Loucy (cell line): Measurements from ENCODE around the gene NPC1.
A peak's percentile ranks its signal among the peaks of the same experiment; 100 is the strongest.

Source experiments
- H2AFZ ChIP-seq: fragments of 200-600 bp; sonication (generic); 2 replicates; pipeline ENCODE4 v1.6.0; 2016; ENCODE audit warnings: antibody characterized with exemption, mild to moderate bottlenecking, low read length, moderate library complexity
- H3F3A ChIP-seq: fragments of 200-600 bp; 2 replicates; pipeline ENCODE4 v1.6.0; 2016; ENCODE audit warnings: antibody characterized with exemption, low read depth, mild to moderate bottlenecking
- H3K27me3 ChIP-seq: fragments of 200-600 bp; sonication (generic); 2 replicates; pipeline ENCODE4 v1.6.1; 2014; ENCODE audit warnings: low read length, mild to moderate bottlenecking; ENCODE audit not compliant: insufficient read depth, poor library complexity, severe bottlenecking
- H3K36me3 ChIP-seq: fragments of 200-600 bp; sonication (generic); 2 replicates; pipeline ENCODE4 v1.6.1; 2016; ENCODE audit warnings: low read length; ENCODE audit not compliant: insufficient read depth
- H3K4me1 ChIP-seq: fragments of 200-600 bp; sonication (generic); 2 replicates; pipeline ENCODE4 v1.5.1; 2014; ENCODE audit warnings: low read length, mild to moderate bottlenecking; ENCODE audit not compliant: insufficient read depth, poor library complexity, severe bottlenecking
- H3K4me2 ChIP-seq: fragments of 200-600 bp; sonication (generic); 2 replicates; pipeline ENCODE4 v1.6.0; 2014; ENCODE audit warnings: antibody characterized with exemption, low read length, low read depth, mild to moderate bottlenecking; ENCODE audit not compliant: poor library complexity, severe bottlenecking
- H3K4me3 ChIP-seq: fragments of 200-600 bp; sonication (generic); 2 replicates; pipeline ENCODE4 v1.5.1; 2014; ENCODE audit warnings: low read length, mild to moderate bottlenecking, mixed read lengths; ENCODE audit not compliant: poor library complexity, severe bottlenecking
- H3K79me2 ChIP-seq: fragments of 200-600 bp; sonication (generic); 2 replicates; pipeline ENCODE4 v1.6.1; 2014; ENCODE audit warnings: low read length; ENCODE audit not compliant: insufficient read depth
- H3K9ac ChIP-seq: fragments of 200-600 bp; sonication (generic); 2 replicates; pipeline ENCODE4 v1.6.0; 2014; ENCODE audit warnings: mild to moderate bottlenecking, low read depth, low read length, moderate library complexity; ENCODE audit not compliant: poor library complexity, severe bottlenecking
- H3K9me2 ChIP-seq: fragments of 200-600 bp; sonication (generic); replicated peaks from 2 replicates; pipeline ENCODE4 v1.6.1; 2016; ENCODE audit warnings: low read depth, low read length, mixed read lengths
- H3K9me3 ChIP-seq: fragments of 200-600 bp; sonication (generic); 2 replicates; pipeline ENCODE4 v1.6.1; 2014; ENCODE audit warnings: mild to moderate bottlenecking, antibody characterized with exemption, low read length, low read depth; ENCODE audit not compliant: insufficient read depth
- H4K20me1 ChIP-seq: fragments of 200-600 bp; sonication (generic); 2 replicates; pipeline ENCODE4 v1.6.0; 2014; ENCODE audit warnings: antibody characterized with exemption, low read length, mild to moderate bottlenecking; ENCODE audit not compliant: insufficient read depth, poor library complexity, severe bottlenecking
- CTCF ChIP-seq: fragments of 200-600 bp; sonication (generic); conservative IDR thresholded peaks from 2 replicates; pipeline ENCODE4 v1.5.1; 2014; ENCODE audit warnings: mild to moderate bottlenecking, antibody characterized with exemption, low read length
- EZH2phosphoT487 ChIP-seq: fragments of 200-600 bp; IDR thresholded peaks from 2 replicates; pipeline ENCODE4 v1.6.1; 2018; ENCODE audit warnings: antibody characterized with exemption, mild to moderate bottlenecking, moderate library complexity, borderline replicate concordance

Gene NPC1

GRCh38 chr18:23591011-23591410 lies 4.7 kb upstream of the NPC1 start:
- Histone ChIP-seq H3K4me3 (no peak overlapping the region), H2AFZ (no peak overlapping the region), H4K20me1 (peaks cover under 1% of the 10 kb centered on the region), H3K79me2 (peaks cover 2% of the 10 kb centered on the region; the same call in 1 of the 2 replicates), H3K36me3 (no peaks in the 10 kb centered on the region), H3K4me1 (peaks cover 5% of the 10 kb centered on the region), H3K9me2 (no peaks in the 10 kb centered on the region), H3F3A (no peaks in the 10 kb centered on the region), H3K9me3 (no peaks in the 10 kb centered on the region), H3K4me2 (no peak overlapping the region), H3K27me3 (no peaks in the 10 kb centered on the region), H3K9ac (no peak overlapping the region)
- TF ChIP-seq CTCF (no peak), EZH2phosphoT487 (no peak)

- no peaks in the 10 kb centered on the region for H3K9me3 ChIP-seq
- no peak overlapping the region for H2AFZ ChIP-seq
- H3K4me2 ChIP-seq = no peak overlapping the region
- no peaks in the 10 kb centered on the region for H3K36me3 ChIP-seq
- peaks cover 12% of the 10 kb centered on the region for H3K4me1 ChIP-seq
- no peaks in the 10 kb centered on the region for H3F3A ChIP-seq
- H3K27me3 ChIP-seq = no peaks in the 10 kb centered on the region
- peaks cover 11% of the 10 kb centered on the region for H4K20me1 ChIP-seq
- peaks cover 20% of the 10 kb centered on the region for H3K79me2 ChIP-seq
- H3K4me3 ChIP-seq = no peak overlapping the region
- no peak for TF ChIP-seq EZH2phosphoT487
- no peak for TF ChIP-seq CTCF
- H3K9ac ChIP-seq = no peak overlapping the region
- H3K9me2 ChIP-seq = no peaks in the 10 kb centered on the region
Observed at GRCh38 chr18:23588836-23589560, 2.7 kb upstream of the NPC1 start.

GRCh38 chr18:23587220-23587642 lies 925 bp upstream of the NPC1 start:
- Histone ChIP-seq H3K9me3 (no peaks in the 10 kb centered on the region), H3K27me3 (no peaks in the 10 kb centered on the region), H4K20me1 (peaks cover 11% of the 10 kb centered on the region), H3F3A (no peaks in the 10 kb centered on the region), H2AFZ (peak overlapping the region; percentile 96), H3K9me2 (no peaks in the 10 kb centered on the region), H3K4me1 (peaks cover 29% of the 10 kb centered on the region), H3K4me3 (peak overlapping the region; percentile 98), H3K36me3 (no peaks in the 10 kb centered on the region), H3K9ac (peak overlapping the region; percentile 88), H3K4me2 (peak overlapping the region; percentile 92), H3K79me2 (peaks cover 37% of the 10 kb centered on the region)
- TF ChIP-seq CTCF = no peak
- TF ChIP-seq EZH2phosphoT487 = no peak
